NCI-H524 (cell line): Measurements from ENCODE around the gene TP53I3.
"Not testable (repeated sequence)": the region's sequence is repeated elsewhere in the genome, so short reads cannot be mapped to it uniquely, and the experiment has no call there.

Experiments used
- DNase-seq, 2 experiments: peaks; one replicate each; lab custom pipeline; 2025; lab: John Stamatoyannopoulos, UW

Gene TP53I3

GRCh38 chr2:24052951-24053350 is 31.7 kb downstream of the TP53I3 start:
- no peak for DNase-seq

- no peak for DNase-seq
Measured at GRCh38 chr2:24051833-24052232, 32.8 kb downstream of the TP53I3 start.

GRCh38 chr2:24050041-24050979 is 34.3 kb downstream of the TP53I3 start:
- peak; percentile 3 to 37 for DNase-seq

DNA sequence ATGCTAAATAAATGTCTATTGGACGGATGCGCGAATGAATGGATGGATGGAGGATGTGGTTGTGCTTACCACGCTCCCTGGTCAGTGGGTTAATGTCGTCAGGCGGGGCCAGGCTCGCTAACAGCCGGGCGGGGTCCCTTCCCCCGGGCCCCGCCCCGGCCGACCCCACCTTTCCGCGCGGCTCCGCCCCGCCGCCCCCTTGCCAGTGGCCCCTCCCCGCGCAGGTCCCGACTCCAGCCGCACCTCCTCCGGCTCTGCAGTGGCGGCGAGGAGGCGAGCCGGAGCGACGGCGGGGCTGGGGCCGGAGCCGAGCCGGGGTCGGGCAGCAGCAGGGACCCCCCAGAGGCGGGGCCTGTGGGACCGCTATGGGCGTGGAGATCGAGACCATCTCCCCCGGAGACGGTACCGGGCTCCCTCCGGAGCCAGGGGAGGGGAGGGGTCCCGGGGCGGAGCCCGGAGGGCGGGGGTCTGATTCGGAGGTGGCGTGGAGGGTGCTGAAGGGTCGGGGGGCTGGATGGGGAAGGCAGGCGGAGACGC is 35.1 kb downstream of the TP53I3 start, which contains the start of gene FKBP1B:
FKBP1B (plus strand) TSS at position 257 of the 537 bp plus-strand sequence; CDS start at position 366, 109 bp downstream.
- peak; percentile 71 to 78 for DNase-seq

GRCh38 chr2:24048769-24049484 is 35.7 kb downstream of the TP53I3 start:
- peak; percentile 18 to 54 for DNase-seq

DNA sequence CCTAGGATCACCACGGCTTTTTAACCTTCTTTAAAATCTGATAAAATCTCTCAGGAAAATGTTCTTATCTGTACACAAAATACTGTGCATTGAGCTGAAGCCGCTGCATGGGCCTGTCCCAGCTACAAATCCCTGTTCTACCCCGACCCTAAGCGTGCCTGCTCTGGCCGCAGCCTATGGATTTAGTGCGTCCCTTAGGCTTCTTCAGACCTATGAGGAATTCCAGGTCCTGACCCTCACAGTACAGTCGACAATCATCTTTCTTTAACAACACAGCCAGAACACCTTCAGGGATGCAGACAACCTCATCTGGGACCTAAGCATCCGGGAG is 37.0 kb downstream of the TP53I3 start:
- DNase-seq, result no peak

GRCh38 chr2:24046930-24047702 is 37.5 kb downstream of the TP53I3 start, which contains the start of gene WDCP:
WDCP (minus strand) TSS chr2:24047391; CDS start chr2:24039494, 7,897 bp downstream.
- DNase-seq, result peak; percentile 98 to 99

- no peak for DNase-seq
Measured at GRCh38 chr2:24046599-24046929, 38.1 kb downstream of the TP53I3 start.

DNA sequence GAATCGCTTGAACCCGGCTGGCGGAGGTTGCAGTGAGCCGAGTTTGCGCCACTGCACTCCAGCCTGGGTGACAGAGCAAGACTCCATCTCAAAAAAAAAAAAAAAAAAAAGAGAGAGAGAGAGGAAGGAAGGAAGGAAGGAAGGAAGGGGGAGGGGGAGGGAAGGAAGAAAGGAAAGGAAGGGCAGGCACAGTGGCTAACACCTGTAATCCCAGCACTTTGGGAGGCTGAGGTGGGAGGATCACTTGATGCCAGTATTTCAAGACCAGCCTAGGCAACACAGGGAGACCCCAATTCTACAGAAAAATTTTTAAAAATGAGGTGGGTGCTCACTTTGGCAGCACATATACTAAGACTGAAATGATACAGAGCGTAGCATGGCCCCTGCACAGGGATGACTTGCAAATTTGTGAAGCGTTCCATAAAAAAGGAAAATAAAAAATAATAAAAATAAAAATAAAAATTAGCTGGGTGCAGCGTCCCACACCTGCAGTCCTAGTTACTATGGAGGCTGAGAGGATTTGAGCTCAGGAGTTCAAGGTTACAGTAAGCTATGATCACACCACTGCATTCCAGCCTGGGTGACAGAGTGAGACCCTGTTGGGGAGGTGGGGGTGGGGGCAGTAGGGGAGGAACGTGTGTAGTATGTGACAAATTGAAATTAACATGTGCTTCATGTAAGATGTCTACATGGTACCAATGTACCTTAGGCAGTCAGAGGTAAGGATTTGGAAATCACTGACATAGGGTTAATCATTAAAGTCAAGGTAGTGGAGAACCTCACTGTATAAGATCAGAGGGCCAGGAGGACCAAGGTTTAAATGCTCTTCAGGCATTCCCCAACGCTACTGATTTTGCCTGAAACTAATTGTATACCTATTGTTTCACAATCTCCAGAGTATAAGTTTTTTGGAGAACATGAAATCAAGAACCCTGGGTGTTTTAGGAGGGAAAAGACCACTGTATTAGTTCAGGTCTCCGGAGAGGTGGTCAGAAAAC is 38.8 kb downstream of the TP53I3 start:
- DNase-seq, result no peak

DNA sequence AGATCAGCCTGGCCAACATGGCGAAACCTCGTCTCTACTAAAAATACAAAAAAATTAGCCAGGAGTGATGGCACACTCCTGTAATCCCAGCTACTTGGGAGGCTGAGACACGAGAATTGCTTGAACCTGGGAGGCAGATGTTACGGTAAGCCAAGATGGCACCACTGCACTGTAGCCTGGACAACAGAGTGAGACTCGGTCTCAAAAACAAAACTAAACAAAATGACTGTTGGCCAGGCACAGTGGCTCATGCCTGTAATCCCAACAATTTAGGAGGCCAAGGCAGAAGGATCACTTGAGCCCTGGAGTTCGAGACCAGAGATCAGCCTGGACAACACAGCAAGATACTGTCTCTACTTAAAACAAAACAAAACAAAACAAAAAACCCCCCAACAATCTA is 41.5 kb downstream of the TP53I3 start:
- not testable (repeated sequence) for DNase-seq

GRCh38 chr2:24040511-24040910 is 44.1 kb downstream of the TP53I3 start:
- no peak for DNase-seq

DNA sequence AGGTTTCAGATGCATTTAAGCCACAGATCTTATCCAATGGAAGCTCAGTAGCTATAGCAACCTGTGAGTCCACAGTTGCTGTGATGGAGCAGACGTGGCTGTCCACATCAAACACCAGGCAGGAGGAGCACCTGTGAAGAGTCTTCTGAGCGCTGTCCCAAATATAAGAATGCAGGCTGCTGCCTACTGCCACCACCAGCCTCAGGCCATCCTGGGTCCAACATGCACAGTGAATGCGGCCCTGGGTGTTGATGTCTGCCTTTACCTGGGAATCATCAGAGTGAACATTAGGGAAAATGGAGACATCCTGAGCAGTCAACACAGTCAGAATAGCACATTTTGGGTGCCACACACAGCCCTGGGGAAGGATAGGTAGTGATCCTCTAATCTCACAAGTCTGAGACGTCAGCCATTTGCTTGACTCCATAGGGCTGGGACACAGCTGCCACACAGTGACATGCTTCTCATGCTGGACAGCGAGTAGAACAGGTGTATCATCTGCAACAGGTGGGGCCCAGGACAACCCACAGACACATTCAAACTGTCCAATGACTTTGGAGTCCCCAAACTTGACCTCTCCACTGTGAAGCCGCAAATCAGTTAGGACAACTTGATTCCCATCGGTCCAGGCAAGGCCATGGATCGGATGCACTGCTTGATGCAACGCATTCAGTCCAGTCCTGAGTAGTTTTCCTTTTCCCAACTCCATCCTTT is 45.7 kb downstream of the TP53I3 start:
- DNase-seq, result no peak
